Astrocyte (in vitro differentiated cells and primary cell): ENCODE data around the gene FGL2. TPM values are rescaled to one million over a fixed set of nuclear protein-coding genes. Genes with fewer than 3 reads are reported as not detected.

Experiments
- total RNA-seq: library from RNA; stranded (reverse); gene quantifications from 2 replicates; pipeline ENCODE4 v1.2.1, GENCODE V29; 2021

Gene FGL2
- total RNA-seq, 1 donor from 2014 or later, result not detected

Other genes with a start within 250 kb of the FGL2 start
- not detected in 2 replicates for gene SPDYE17, start 167.5 kb downstream of the FGL2 start, total RNA-seq
- gene SPDYE18, start 137.3 kb downstream of the FGL2 start, total RNA-seq, result not detected in 2 replicates
- gene CCDC146, start 77.2 kb downstream of the FGL2 start, total RNA-seq, result 1.8 and 2.0 TPM in 2 replicates
- 2.7 and 4.1 TPM in 2 replicates for gene GSAP, start 216.5 kb upstream of the FGL2 start, total RNA-seq